GM20431 (cell line): ENCODE data around the gene OOEP.

Source experiments
- in situ Hi-C: fragments of 300-500 bp; cut with MseI, MboI; formaldehyde crosslinking; loops from one replicate; pipeline ENCODE4 v1.15.0; 2020; ENCODE audit warnings: low sequenced_read_pairs; ENCODE audit not compliant: unreplicated experiment

The OOEP gene

DNA sequence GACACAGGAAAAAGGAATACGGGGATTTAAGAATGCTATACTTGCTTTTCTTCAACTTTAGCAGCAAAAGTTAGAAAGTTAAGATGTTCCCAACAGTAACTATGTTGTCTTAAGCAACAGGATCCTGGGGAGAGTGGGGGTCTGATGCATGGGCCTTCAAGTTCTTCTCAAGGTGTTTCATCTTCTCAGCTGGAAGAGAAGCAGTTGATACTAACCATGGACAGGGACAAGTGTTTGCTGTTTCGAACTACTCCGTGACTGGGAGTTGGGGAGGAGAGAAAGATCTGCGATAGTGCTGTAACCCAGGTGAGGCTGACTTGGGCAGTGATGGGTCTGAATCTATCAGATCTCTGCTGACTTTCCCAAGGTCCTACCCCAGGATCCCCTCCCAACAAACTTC lies 1.0 kb downstream of the OOEP start:
- in situ Hi-C loops: no loop called here

DNA sequence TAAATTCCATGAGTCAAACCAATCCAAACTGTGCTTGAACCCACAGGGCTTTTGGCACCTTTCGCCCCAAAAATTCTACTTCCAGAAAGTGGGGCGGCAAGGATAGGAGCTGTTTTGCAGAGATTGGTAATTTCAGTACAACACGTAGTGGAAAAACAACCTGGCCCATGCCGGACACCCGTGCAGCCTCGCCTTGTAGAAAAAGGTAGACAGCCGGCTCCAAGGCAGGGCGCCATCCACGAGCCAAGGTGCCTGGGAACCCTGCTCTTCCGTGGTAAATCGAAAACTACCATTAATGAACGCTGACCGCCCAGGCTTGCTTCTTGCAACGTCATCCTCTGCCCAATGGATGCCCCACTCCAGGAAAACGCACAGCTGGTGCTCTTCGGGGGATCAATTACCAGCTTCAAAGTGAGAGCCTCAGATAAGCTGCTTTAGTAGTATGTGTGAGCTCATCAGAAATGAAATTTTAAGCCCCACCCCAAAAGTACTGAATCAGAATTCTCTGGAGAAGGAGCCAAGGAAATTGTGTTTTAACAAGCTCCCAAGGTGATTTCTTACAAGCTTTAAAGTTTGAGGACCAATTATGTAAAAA lies 1.8 kb downstream of the OOEP start:
- in situ Hi-C loops: no loop called here

DNA sequence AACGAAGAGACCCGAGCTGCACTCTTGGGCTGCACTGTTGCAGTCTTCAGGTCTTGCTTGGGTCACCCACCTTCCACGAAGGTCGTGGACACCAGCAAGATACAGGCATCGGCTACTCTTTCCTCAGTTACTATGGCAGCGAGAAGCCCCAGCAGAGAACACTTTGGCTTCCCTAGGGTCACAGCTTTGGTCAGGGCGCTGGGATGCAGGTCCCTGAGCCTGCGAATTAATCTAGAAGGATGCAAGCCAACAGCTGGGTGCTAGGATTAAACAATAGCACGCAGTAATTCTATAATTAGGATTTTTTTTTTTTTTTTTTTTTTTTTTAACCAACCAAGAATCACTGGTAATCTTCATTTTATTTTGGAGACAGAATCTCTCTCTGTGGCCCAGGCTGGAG lies 5.1 kb downstream of the OOEP start:
- in situ Hi-C loops: no loop called here

DNA sequence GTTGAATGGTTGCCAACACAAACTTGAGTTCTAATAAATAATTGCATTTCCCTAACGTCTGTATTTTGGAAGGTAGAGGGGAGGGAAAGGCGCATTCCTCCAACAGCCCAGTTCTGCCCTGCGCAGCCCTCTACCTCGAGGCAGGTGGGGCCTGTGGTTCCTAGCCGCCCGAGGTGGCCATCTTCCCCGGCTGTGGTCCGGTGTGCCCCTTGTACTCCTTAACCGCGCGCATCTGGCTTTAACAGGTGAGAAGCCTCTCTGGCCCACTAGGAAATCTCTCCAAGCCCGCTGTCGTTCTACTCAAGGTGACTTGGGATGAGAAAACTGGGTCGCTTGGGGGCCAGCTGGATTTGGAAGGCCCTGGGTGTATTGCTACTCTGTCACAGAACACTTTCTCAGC lies 5.6 kb downstream of the OOEP start:
- in situ Hi-C loops: no loop called here

DNA sequence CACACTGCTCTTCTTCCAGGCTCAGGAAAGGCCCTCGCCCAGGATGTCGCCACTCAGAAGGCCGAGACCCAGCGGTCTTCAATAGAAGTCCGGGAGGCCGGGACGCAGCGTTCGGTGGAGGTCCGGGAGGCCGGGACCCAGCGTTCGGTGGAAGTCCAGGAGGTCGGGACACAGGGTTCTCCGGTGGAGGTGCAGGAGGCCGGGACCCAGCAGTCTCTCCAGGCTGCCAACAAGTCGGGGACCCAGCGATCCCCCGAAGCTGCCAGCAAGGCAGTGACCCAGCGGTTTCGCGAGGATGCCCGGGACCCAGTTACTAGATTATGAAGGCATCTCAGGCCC lies 6.2 kb downstream of the OOEP start:
- in situ Hi-C loops: no loop called here

DNA sequence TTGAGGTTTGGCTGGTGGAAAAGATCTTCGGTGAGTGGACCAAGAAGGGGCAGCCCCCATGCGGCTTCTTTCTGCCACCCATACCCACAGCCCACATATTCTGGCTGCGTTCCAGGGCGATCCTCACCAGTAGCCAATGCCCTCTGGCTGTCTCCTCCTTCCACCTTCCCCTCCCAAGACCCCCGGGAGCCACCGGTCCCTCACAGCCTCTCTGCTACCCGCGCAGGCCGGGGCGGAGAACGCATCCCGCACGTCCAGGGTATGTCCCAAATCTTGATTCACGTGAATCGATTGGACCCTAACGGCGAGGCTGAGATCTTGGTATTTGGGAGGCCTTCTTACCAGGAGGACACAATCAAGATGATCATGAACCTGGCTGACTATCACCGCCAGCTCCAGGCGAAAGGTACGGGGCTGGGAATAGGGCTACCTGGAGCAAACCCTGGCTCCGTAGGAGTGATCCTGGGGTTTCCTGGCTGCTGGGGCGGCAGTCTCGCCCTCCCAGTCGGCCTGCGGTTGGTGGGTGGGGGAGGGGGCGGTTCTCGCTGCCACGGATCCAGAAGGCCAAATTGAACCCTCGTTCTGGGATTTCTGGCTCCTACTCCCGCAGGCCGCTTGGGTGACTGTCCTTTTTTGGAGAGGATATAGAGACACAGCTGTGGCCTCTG lies 6.7 kb downstream of the OOEP start:
- in situ Hi-C loops: no loop called here

DNA sequence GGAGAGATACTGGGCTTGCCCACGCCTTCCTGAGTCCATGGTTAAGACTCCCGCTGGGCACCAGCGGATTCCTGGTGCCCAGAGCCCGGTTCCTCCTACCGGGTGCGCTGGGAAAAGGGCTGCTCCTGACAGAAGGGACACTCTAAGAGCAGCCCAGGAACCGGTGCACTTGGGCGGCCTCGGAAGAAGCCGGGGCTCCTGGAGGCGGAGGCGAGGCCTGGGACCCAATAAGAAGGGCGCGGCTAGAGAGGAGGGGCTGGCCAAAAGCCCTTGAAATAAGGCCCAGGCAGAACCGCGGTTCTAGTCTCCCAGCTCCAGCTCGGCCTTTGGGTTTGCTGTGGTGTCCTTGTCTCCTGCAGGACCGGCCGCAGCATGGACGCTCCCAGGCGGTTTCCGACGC lies 7.3 kb downstream of the OOEP start, which contains the start of gene KHDC3L:
TSS of gene KHDC3L (plus strand) at position 301 of the 400 bp plus-strand sequence. CDS start at position 373, 72 bp downstream.
- in situ Hi-C loops: no loop called here

DNA sequence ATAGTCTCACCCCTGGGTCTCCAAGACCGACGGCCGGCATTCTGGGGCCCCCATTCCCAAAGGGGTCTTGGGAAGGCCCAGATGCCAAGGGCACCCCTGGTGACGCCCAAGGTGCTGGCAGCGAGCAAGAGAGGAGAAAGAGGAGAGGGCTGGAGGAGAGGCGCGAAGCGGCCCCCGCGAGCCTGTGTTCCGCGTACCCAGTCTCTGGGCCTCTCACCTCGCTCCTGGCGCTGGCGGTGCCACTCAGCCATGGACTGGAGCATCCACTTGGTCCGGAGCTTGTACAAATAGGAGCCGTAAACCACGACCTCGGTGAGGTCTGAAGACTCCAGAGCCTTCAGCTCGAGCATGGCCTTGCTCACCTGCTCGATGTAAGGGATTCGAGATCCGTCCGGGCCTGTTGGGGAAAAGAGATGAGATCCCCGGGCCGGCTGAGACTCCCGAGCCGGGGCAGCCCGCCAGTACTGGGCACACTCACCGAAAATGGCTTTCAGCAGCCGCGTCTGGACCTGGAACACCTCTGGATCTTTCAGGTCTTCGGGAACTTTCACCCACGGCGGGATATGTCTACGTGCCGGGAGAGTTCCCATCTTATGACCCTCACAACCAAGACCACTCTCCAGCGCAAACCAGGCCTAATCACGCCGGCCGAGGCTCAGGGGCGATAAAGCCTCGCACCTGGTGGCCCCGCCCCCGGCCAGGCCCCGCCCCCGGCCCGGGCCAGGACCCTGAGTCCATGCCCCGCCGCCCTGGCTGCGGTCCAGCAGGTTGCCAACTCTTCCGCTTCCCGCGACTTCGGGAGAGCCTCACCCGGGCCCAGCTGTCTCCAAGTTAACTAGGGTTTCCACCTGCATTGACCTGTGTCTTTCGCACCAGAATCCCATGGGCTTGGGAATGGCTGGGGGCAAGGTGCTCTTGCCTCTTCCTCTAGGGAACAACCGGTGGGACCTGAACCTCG lies 15.8 kb downstream of the OOEP start, which contains the start of gene DPPA5:
TSS of gene DPPA5 (minus strand) at position 641 of the 958 bp plus-strand sequence. CDS start at position 590, 51 bp downstream.
- in situ Hi-C loops: no loop called here

DNA sequence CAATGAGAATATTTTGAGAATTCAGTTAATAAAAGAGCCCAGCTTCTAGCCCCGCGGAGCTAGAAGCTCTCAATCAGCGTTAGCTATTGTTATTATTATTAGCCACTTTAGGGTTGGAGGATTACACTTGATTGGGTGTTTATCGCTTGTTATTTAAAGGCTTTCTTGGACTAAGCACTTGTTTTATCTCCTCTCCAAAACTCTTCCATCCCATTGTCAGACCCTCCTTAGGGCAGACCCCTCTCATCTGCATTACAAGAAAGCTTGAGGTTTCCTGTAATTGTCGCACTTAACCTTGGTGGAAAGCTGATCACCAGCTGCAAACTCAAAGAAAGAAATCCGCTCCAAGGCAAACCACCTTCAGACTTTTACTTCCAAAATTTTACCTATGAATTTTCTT lies 20.4 kb downstream of the OOEP start:
- in situ Hi-C loops: no loop called here

DNA sequence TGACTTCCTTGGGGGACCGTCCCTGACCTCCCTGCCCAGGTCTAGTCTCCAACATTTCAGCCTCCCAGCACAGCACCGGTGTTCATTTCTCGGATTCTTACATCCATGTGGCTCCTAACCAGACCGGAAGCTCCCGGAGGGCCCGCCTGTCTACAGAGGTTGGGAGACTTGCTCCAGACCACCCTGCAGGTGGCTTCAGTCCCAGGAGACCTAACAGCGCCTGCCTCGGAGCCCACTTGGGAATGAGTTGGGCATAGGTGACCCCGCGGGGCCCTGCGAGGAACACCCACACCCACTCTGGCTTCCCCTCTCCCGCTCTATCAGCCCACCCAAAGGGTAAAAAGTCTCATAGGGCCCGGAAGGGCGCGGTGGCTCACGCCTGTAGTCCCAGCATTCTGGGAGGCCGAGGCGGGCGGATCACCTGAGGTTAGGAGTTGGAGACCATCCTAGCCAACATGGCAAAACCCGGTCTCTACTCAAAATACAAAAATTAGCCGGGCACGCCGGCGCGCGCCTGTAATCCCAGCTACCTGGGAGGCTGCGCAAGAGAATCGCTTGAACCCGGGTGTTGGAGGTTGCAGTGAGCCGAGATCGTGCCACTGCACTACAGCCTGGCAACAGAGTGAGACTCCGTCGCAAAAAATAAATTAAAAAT lies 21.0 kb downstream of the OOEP start:
- in situ Hi-C loops: no loop called here

- in situ Hi-C loops: no loop called here
These were observed 26.5 kb downstream of the OOEP start for GRCh38 chr6:73343164-73343563.

DNA sequence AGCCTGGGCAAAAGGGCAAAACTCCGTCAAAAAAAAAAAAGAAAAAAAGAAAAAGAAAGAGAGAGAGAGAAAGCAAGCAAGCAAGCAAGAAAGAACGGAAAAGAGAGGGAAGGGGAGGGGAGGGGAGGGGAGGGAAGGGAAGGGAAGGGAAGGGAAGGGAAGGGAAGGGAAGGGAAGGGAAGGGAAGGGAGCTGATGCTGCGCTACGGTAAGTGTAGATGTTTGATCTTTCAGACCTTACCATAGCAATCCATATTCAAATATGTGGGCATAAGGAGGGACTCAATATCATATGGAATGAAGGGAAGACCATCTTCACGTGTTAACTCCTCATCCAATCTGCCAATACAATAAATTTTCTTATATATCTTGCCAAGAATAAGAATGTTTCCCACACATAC lies 27.5 kb downstream of the OOEP start:
- in situ Hi-C loops: no loop called here

- in situ Hi-C loops: no loop called here
These were observed 28.4 kb downstream of the OOEP start for GRCh38 chr6:73341335-73341734.

DNA sequence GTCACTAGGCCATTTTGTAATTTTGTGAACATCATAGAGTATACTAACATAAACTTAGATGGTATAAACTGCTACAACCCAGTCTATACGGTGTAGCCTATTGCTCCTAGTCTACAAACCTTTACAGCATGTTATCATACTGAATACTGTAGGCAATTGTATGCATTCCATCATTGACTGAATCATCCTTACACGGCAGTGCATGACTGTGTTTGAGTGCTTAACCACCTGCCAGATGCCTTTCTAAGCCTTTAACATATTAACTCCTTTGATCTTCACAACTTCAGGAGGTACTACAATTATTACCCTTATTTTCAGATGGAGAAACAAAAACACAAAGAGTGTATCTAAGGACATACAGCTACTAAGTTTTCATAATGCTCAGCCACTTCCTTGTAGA lies 29.6 kb downstream of the OOEP start:
- in situ Hi-C loops: no loop called here

- in situ Hi-C loops: no loop called here
These were observed 30.4 kb downstream of the OOEP start for GRCh38 chr6:73339340-73339739.

DNA sequence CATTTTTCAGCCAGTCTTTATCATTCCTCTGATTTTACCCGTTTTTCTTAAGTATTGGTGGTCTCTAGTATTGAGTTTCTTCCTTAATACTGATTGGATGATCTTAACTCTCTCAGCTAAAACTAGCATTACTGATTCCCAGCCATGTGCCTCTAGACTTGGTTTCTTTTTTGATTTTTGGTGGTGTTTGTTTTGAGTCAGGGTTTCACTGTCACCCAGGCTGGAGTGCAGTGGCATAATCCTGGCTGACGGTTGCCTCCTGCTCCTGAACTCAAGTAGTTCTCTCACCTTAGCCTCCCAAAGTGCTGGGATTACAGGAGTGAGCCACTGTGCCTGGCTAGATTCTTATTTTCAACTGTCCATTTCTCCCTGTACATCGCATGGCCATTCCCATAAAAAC lies 40.5 kb downstream of the OOEP start:
- in situ Hi-C loops: no loop called here

- in situ Hi-C loops: no loop called here
These were observed 40.9 kb downstream of the OOEP start for GRCh38 chr6:73328790-73329189.

DNA sequence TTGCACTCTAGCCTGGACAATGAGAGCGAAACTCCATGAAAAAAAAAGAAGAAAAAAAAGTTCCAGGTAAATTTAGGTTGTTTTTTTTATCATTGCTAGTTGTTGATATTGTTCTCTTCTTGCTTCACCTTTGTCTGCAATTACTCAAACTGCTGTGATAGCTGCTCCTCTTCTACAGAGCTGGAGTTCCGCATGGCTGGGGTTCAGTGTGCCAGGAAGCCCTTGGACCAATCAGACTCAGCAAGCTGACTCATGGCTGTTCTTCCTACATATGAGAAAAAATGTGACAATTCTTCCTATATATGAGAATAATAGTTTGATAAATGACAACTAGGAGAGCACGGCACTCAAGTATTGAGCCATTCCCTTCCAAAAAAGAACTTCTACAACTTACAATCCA lies 44.0 kb downstream of the OOEP start:
- in situ Hi-C loops: no loop called here

DNA sequence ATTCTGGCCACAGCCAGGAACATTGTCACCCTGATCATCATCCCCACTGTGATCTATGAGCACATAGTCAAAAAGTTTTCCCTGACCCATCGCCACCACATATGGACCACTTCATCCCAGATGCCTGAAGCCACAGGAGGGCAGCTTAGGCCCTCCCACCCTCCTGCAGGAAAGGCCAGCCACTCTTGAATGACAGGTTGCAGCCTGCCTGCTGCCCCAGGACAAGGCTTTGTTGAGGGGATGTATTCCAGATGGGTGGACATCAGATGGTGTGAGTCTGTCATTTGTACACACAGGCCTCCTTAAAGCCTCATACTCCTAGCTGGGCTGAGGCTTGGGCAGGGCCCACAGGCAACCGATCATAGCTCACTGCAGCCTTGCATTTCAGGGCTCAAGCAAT lies 46.4 kb downstream of the OOEP start:
- in situ Hi-C loops: loop anchor here (25.0 kb wide), 1 partner anchor 911 kb away; no protein-coding TSS in a partner anchor
